HEK293 (cell line): Measurements from ENCODE around the gene TRIM7.

Experiments
- CTCF ChIA-PET: fragments of 350-600 bp; formaldehyde crosslinking; extraction: SDS; loops from one replicate; lab custom pipeline; 2021; ENCODE audit warnings: antibody characterized with exemption; lab: Yijun Ruan, JAX
- POLR2A ChIA-PET: fragments of 300-600 bp; formaldehyde crosslinking; extraction: SDS; loops from one replicate; lab custom pipeline; 2020; ENCODE audit warnings: antibody characterized with exemption, inconsistent platforms; lab: Yijun Ruan, JAX
- H3K27ac ChIP-seq: fragments of 200-500 bp; sonication (Bioruptor generic); 2 replicates; pipeline ENCODE4 v1.5.1; 2014; ENCODE audit warnings: low read depth, low read length, control low read depth, inconsistent platforms; ENCODE audit errors: extremely low read depth
- H3K36me3 ChIP-seq, 2 experiments: fragments of 200-500 bp in 1 of 2; sonication (Bioruptor generic) in 1 of 2; 1 replicate in 1 of 2; 2 replicates in 1 of 2; pipeline ENCODE4 v1.5.1; 2014 to 2017; ENCODE audit warnings: inconsistent platforms in 2 of 2, low read length in 2 of 2; ENCODE audit not compliant: control insufficient read depth in 2 of 2, insufficient read depth in 1 of 2
- H3K4me1 ChIP-seq: fragments of 200-500 bp; sonication (Bioruptor generic); 2 replicates; pipeline ENCODE4 v1.5.1; 2014; ENCODE audit warnings: mild to moderate bottlenecking, low read length, inconsistent platforms; ENCODE audit not compliant: control insufficient read depth, insufficient read depth
- H3K4me3 ChIP-seq: 2 replicates; pipeline ENCODE4 v1.5.1; 2011; ENCODE audit warnings: low read depth, mild to moderate bottlenecking, control low read depth, low read length, moderate library complexity
- H3K9me3 ChIP-seq: fragments of 200-500 bp; sonication (Bioruptor generic); 2 replicates; pipeline ENCODE4 v1.5.1; 2014; ENCODE audit warnings: low read depth, low read length, inconsistent platforms; ENCODE audit not compliant: control insufficient read depth, insufficient read depth
- BCL11B ChIP-seq: fragments of 450-650 bp; formaldehyde crosslinking; IDR thresholded peaks from 2 replicates; pipeline ENCODE4 v1.5.1; 2016; ENCODE audit warnings: low read depth, missing biosample characterization, missing genetic modification characterization
- GLIS1 ChIP-seq: fragments of 450-650 bp; formaldehyde crosslinking; IDR thresholded peaks from 2 replicates; pipeline ENCODE4 v1.5.1; 2016; ENCODE audit warnings: missing biosample characterization, missing genetic modification characterization
- HOXD13 ChIP-seq: sonication (generic); formaldehyde crosslinking; IDR thresholded peaks from 2 replicates; pipeline ENCODE4 v1.8.0; 2022; ENCODE audit warnings: missing genetic modification reagents, borderline replicate concordance
- IKZF3 ChIP-seq: fragments of 450-650 bp; IDR thresholded peaks from 2 replicates; pipeline ENCODE4 v1.5.0; 2018; ENCODE audit warnings: missing biosample characterization, mild to moderate bottlenecking, missing genetic modification characterization, moderate library complexity
- KLF10 ChIP-seq: fragments of 450-650 bp; IDR thresholded peaks from 2 replicates; pipeline ENCODE4 v1.5.1; 2018; ENCODE audit warnings: missing biosample characterization, mild to moderate bottlenecking, missing genetic modification characterization
- OSR2 ChIP-seq: fragments of 450-650 bp; formaldehyde crosslinking; IDR thresholded peaks from 2 replicates; pipeline ENCODE4 v1.5.1; 2016; ENCODE audit warnings: missing biosample characterization, missing genetic modification characterization
- PATZ1 ChIP-seq: fragments of 450-650 bp; formaldehyde crosslinking; IDR thresholded peaks from 2 replicates; pipeline ENCODE4 v1.5.1; 2016; ENCODE audit warnings: missing biosample characterization, missing genetic modification characterization
- PBX3 ChIP-seq: sonication (generic); formaldehyde crosslinking; IDR thresholded peaks from 2 replicates; pipeline ENCODE4 v1.8.1; 2022; ENCODE audit warnings: mild to moderate bottlenecking, moderate library complexity, missing genetic modification reagents
- SETDB1 ChIP-seq: IDR thresholded peaks from one replicate; pipeline ENCODE4 v1.6.1; 2017; ENCODE audit warnings: mild to moderate bottlenecking, low read length, moderate library complexity, mixed read lengths; ENCODE audit not compliant: insufficient read length
- TRIM28 ChIP-seq: IDR thresholded peaks from 2 replicates; pipeline ENCODE4 v1.6.1; 2011; ENCODE audit warnings: low read length, control low read depth, borderline replicate concordance
- ZNF133 ChIP-seq: fragments of 450-650 bp; formaldehyde crosslinking; IDR thresholded peaks from 2 replicates; pipeline ENCODE4 v1.5.1; 2016; ENCODE audit warnings: missing biosample characterization, missing genetic modification characterization
- ZNF16 ChIP-seq: fragments of 450-650 bp; formaldehyde crosslinking; IDR thresholded peaks from 2 replicates; pipeline ENCODE4 v1.5.1; 2016; ENCODE audit warnings: low read depth, missing biosample characterization, missing genetic modification characterization
- ZNF184 ChIP-seq: fragments of 450-650 bp; IDR thresholded peaks from 2 replicates; pipeline ENCODE4 v1.5.1; 2018; ENCODE audit warnings: missing biosample characterization, mild to moderate bottlenecking, missing genetic modification characterization
- ZNF202 ChIP-seq: fragments of 450-650 bp; formaldehyde crosslinking; IDR thresholded peaks from 2 replicates; pipeline ENCODE4 v1.5.1; 2016; ENCODE audit warnings: missing biosample characterization, missing genetic modification characterization, borderline replicate concordance
- ZNF239 ChIP-seq: fragments of 450-650 bp; formaldehyde crosslinking; IDR thresholded peaks from 2 replicates; pipeline ENCODE4 v1.5.1; 2016; ENCODE audit warnings: missing biosample characterization, missing genetic modification characterization
- ZNF341 ChIP-seq: fragments of 450-650 bp; formaldehyde crosslinking; IDR thresholded peaks from 2 replicates; pipeline ENCODE4; 2016; ENCODE audit warnings: low read depth, missing biosample characterization, missing genetic modification characterization
- ZNF416 ChIP-seq: fragments of 450-650 bp; formaldehyde crosslinking; IDR thresholded peaks from 2 replicates; pipeline ENCODE4 v1.5.1; 2016; ENCODE audit warnings: missing biosample characterization, missing genetic modification characterization
- ZNF510 ChIP-seq: fragments of 450-650 bp; formaldehyde crosslinking; IDR thresholded peaks from 2 replicates; pipeline ENCODE4 v1.5.1; 2018; ENCODE audit warnings: mild to moderate bottlenecking, missing genetic modification characterization, missing biosample characterization; ENCODE audit not compliant: insufficient replicate concordance
- ZNF585B ChIP-seq: fragments of 450-650 bp; formaldehyde crosslinking; IDR thresholded peaks from 2 replicates; pipeline ENCODE4 v1.5.1; 2016; ENCODE audit warnings: missing biosample characterization, missing genetic modification characterization
- ZNF776 ChIP-seq: fragments of 450-650 bp; formaldehyde crosslinking; IDR thresholded peaks from 2 replicates; pipeline ENCODE4 v1.5.0; 2017; ENCODE audit warnings: missing biosample characterization, missing genetic modification characterization, borderline replicate concordance
- ZNF785 ChIP-seq: fragments of 450-650 bp; formaldehyde crosslinking; IDR thresholded peaks from 2 replicates; pipeline ENCODE4 v1.5.1; 2016; ENCODE audit warnings: missing biosample characterization, missing genetic modification characterization
- ZNF792 ChIP-seq: fragments of 450-650 bp; formaldehyde crosslinking; IDR thresholded peaks from 2 replicates; pipeline ENCODE4 v1.5.1; 2016; ENCODE audit warnings: missing biosample characterization, missing genetic modification characterization
- ZNF843 ChIP-seq: fragments of 450-650 bp; formaldehyde crosslinking; IDR thresholded peaks from 2 replicates; pipeline ENCODE4 v1.5.1; 2016; ENCODE audit warnings: missing biosample characterization, missing genetic modification characterization
- TF ChIP-seq, protein P1 (sequence below): fragments of 450-650 bp; formaldehyde crosslinking; IDR thresholded peaks from 2 replicates; pipeline ENCODE4 v1.5.1; 2016; ENCODE audit warnings: missing biosample characterization, missing genetic modification characterization
- TF ChIP-seq, protein P2 (sequence below): fragments of 450-650 bp; formaldehyde crosslinking; IDR thresholded peaks from 2 replicates; pipeline ENCODE4 v1.5.1; 2016; ENCODE audit warnings: missing biosample characterization, missing genetic modification characterization
- TF ChIP-seq, protein P3 (sequence below): fragments of 450-650 bp; formaldehyde crosslinking; IDR thresholded peaks from 2 replicates; pipeline ENCODE4 v1.5.1; 2016; ENCODE audit warnings: missing biosample characterization, missing genetic modification characterization
- TF ChIP-seq, protein P4 (sequence below): fragments of 450-650 bp; formaldehyde crosslinking; IDR thresholded peaks from 2 replicates; pipeline ENCODE4 v1.5.1; 2016; ENCODE audit warnings: missing biosample characterization, missing genetic modification characterization
- TF ChIP-seq, protein P5 (sequence below): fragments of 450-650 bp; formaldehyde crosslinking; IDR thresholded peaks from 2 replicates; pipeline ENCODE4 v1.5.1; 2017; ENCODE audit warnings: missing biosample characterization, missing genetic modification characterization

Gene TRIM7

GRCh38 chr5:181160152-181160754 is 44.7 kb downstream of the TRIM7 start:
- no peaks in the 10 kb centered on the region for H3K36me3 ChIP-seq
- H3K4me1 ChIP-seq = peaks cover 4% of the 10 kb centered on the region
- CTCF ChIA-PET = interaction anchor here (0.7 to 2.0 kb wide), 7 partner anchors 8 to 291 kb away, joined by 3 to 7 read pairs (median 3); no protein-coding TSS in a partner anchor
- peak overlapping the region; percentile 75; the same call in 1 of the 2 replicates for H3K27ac ChIP-seq
- no peaks in the 10 kb centered on the region for H3K9me3 ChIP-seq
- H3K4me3 ChIP-seq = peak overlapping the region; percentile 31
- POLR2A ChIA-PET = no interaction called here
- no peak for TF ChIP-seq ZNF16 (tag by site-specific recombination)
- no peak for TF ChIP-seq ZNF843 (tag by site-specific recombination)
- TF ChIP-seq, protein P1, sequence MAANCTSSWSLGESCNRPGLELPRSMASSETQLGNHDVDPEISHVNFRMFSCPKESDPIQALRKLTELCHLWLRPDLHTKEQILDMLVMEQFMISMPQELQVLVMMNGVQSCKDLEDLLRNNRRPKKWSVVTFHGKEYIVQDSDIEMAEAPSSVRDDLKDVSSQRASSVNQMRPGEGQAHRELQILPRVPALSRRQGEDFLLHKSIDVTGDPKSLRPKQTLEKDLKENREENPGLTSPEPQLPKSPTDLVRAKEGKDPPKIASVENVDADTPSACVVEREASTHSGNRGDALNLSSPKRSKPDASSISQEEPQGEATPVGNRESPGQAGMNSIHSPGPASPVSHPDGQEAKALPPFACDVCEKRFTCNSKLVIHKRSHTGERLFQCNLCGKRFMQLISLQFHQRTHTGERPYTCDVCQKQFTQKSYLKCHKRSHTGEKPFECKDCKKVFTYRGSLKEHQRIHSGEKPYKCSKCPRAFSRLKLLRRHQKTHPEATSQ (tag by site-specific recombination) = no peak
- TF ChIP-seq ZNF239 (tag by site-specific recombination) = no peak
- TF ChIP-seq HOXD13 (CRISPR knock-in tag) = no peak
- no peak for TF ChIP-seq ZNF202
- no peak for TF ChIP-seq SETDB1
- no peak for TF ChIP-seq PBX3 (CRISPR knock-in tag)
- peak; percentile 86 for TF ChIP-seq GLIS1 (tag by site-specific recombination)
- no peak for TF ChIP-seq ZNF184 (tag by site-specific recombination)
- TF ChIP-seq, protein P2, sequence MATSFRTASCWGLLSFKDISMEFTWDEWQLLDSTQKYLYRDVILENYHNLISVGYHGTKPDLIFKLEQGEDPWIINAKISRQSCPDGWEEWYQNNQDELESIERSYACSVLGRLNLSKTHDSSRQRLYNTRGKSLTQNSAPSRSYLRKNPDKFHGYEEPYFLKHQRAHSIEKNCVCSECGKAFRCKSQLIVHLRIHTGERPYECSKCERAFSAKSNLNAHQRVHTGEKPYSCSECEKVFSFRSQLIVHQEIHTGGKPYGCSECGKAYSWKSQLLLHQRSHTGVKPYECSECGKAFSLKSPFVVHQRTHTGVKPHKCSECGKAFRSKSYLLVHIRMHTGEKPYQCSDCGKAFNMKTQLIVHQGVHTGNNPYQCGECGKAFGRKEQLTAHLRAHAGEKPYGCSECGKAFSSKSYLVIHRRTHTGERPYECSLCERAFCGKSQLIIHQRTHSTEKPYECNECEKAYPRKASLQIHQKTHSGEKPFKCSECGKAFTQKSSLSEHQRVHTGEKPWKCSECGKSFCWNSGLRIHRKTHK = no peak
- peak; percentile 72 for TF ChIP-seq PATZ1 (tag by site-specific recombination)
- TF ChIP-seq KLF10 (tag by site-specific recombination) = no peak
- no peak for TF ChIP-seq ZNF133 (tag by site-specific recombination)
- TF ChIP-seq ZNF341 (tag by site-specific recombination) = peak; percentile 23; the same call in 1 of the 2 replicates
- TF ChIP-seq, protein P3, sequence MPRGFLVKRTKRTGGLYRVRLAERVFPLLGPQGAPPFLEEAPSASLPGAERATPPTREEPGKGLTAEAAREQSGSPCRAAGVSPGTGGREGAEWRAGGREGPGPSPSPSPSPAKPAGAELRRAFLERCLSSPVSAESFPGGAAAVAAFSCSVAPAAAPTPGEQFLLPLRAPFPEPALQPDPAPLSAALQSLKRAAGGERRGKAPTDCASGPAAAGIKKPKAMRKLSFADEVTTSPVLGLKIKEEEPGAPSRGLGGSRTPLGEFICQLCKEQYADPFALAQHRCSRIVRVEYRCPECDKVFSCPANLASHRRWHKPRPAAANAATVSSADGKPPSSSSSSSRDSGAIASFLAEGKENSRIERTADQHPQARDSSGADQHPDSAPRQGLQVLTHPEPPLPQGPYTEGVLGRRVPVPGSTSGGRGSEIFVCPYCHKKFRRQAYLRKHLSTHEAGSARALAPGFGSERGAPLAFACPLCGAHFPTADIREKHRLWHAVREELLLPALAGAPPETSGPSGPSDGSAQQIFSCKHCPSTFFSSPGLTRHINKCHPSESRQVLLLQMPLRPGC (tag by site-specific recombination) = no peak
- TF ChIP-seq ZNF776 (tag by site-specific recombination) = no peak
- TF ChIP-seq ZNF585B = no peak
- no peak for TF ChIP-seq ZNF416
- no peak for TF ChIP-seq BCL11B
- no peak for TF ChIP-seq TRIM28
- TF ChIP-seq ZNF792 (tag by site-specific recombination) = no peak
- no peak for TF ChIP-seq ZNF785 (tag by site-specific recombination)
- no peak for TF ChIP-seq ZNF510 (tag by site-specific recombination)
- TF ChIP-seq OSR2 (tag by site-specific recombination) = peak; percentile 72
- TF ChIP-seq, protein P4, sequence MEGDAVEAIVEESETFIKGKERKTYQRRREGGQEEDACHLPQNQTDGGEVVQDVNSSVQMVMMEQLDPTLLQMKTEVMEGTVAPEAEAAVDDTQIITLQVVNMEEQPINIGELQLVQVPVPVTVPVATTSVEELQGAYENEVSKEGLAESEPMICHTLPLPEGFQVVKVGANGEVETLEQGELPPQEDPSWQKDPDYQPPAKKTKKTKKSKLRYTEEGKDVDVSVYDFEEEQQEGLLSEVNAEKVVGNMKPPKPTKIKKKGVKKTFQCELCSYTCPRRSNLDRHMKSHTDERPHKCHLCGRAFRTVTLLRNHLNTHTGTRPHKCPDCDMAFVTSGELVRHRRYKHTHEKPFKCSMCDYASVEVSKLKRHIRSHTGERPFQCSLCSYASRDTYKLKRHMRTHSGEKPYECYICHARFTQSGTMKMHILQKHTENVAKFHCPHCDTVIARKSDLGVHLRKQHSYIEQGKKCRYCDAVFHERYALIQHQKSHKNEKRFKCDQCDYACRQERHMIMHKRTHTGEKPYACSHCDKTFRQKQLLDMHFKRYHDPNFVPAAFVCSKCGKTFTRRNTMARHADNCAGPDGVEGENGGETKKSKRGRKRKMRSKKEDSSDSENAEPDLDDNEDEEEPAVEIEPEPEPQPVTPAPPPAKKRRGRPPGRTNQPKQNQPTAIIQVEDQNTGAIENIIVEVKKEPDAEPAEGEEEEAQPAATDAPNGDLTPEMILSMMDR (tag by site-specific recombination) = no peak
- TF ChIP-seq, protein P5, sequence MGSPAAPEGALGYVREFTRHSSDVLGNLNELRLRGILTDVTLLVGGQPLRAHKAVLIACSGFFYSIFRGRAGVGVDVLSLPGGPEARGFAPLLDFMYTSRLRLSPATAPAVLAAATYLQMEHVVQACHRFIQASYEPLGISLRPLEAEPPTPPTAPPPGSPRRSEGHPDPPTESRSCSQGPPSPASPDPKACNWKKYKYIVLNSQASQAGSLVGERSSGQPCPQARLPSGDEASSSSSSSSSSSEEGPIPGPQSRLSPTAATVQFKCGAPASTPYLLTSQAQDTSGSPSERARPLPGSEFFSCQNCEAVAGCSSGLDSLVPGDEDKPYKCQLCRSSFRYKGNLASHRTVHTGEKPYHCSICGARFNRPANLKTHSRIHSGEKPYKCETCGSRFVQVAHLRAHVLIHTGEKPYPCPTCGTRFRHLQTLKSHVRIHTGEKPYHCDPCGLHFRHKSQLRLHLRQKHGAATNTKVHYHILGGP (tag by site-specific recombination) = no peak
- 0 out of 2 replicates have a peak, but pooled peaks have one; percentile 11 for TF ChIP-seq IKZF3
